HEK293 (cell line): ENCODE measurements around the gene DENND11.

Source experiments
- CTCF ChIA-PET: fragments of 350-600 bp; formaldehyde crosslinking; extraction: SDS; loops from one replicate; lab custom pipeline; 2021; ENCODE audit warnings: antibody characterized with exemption; lab: Yijun Ruan, JAX
- POLR2A ChIA-PET: fragments of 300-600 bp; formaldehyde crosslinking; extraction: SDS; loops from one replicate; lab custom pipeline; 2020; ENCODE audit warnings: antibody characterized with exemption, inconsistent platforms; lab: Yijun Ruan, JAX
- H3K27ac ChIP-seq: fragments of 200-500 bp; sonication (Bioruptor generic); 2 replicates; pipeline ENCODE4 v1.5.1; 2014; ENCODE audit warnings: low read depth, low read length, control low read depth, inconsistent platforms; ENCODE audit errors: extremely low read depth
- H3K36me3 ChIP-seq, 2 experiments: fragments of 200-500 bp in 1 of 2; sonication (Bioruptor generic) in 1 of 2; 1 replicate in 1 of 2; 2 replicates in 1 of 2; pipeline ENCODE4 v1.5.1; 2014 to 2017; ENCODE audit warnings: inconsistent platforms in 2 of 2, low read length in 2 of 2; ENCODE audit not compliant: control insufficient read depth in 2 of 2, insufficient read depth in 1 of 2
- H3K4me1 ChIP-seq: fragments of 200-500 bp; sonication (Bioruptor generic); 2 replicates; pipeline ENCODE4 v1.5.1; 2014; ENCODE audit warnings: mild to moderate bottlenecking, low read length, inconsistent platforms; ENCODE audit not compliant: control insufficient read depth, insufficient read depth
- H3K4me3 ChIP-seq: 2 replicates; pipeline ENCODE4 v1.5.1; 2011; ENCODE audit warnings: low read depth, mild to moderate bottlenecking, control low read depth, low read length, moderate library complexity
- H3K9me3 ChIP-seq: fragments of 200-500 bp; sonication (Bioruptor generic); 2 replicates; pipeline ENCODE4 v1.5.1; 2014; ENCODE audit warnings: low read depth, low read length, inconsistent platforms; ENCODE audit not compliant: control insufficient read depth, insufficient read depth
- EGR2 ChIP-seq: fragments of 450-650 bp; formaldehyde crosslinking; IDR thresholded peaks from 2 replicates; pipeline ENCODE4 v1.5.1; 2016; ENCODE audit warnings: low read depth, missing biosample characterization, missing genetic modification characterization
- PRDM1 ChIP-seq: fragments of 450-650 bp; formaldehyde crosslinking; IDR thresholded peaks from 2 replicates; pipeline ENCODE4; 2016; ENCODE audit warnings: missing biosample characterization, missing genetic modification characterization
- SCRT1 ChIP-seq: fragments of 450-650 bp; formaldehyde crosslinking; IDR thresholded peaks from 2 replicates; pipeline ENCODE4 v1.5.1; 2016; ENCODE audit warnings: missing biosample characterization, missing genetic modification characterization, borderline replicate concordance
- ZBTB17 ChIP-seq: fragments of 450-650 bp; formaldehyde crosslinking; IDR thresholded peaks from 2 replicates; pipeline ENCODE4 v1.5.1; 2016; ENCODE audit warnings: missing biosample characterization, missing genetic modification characterization
- ZFHX2 ChIP-seq: fragments of 450-650 bp; formaldehyde crosslinking; conservative IDR thresholded peaks from 2 replicates; pipeline ENCODE4 v1.5.1; 2016; ENCODE audit warnings: missing biosample characterization, missing genetic modification characterization
- ZNF121 ChIP-seq: fragments of 450-650 bp; formaldehyde crosslinking; IDR thresholded peaks from 2 replicates; pipeline ENCODE4 v1.5.1; 2016; ENCODE audit warnings: missing biosample characterization, missing genetic modification characterization
- ZNF366 ChIP-seq: fragments of 450-650 bp; formaldehyde crosslinking; conservative IDR thresholded peaks from 2 replicates; pipeline ENCODE4 v1.5.1; 2016; ENCODE audit warnings: missing biosample characterization, missing genetic modification characterization
- ZNF837 ChIP-seq: fragments of 450-650 bp; formaldehyde crosslinking; IDR thresholded peaks from 2 replicates; pipeline ENCODE4 v1.5.1; 2016; ENCODE audit warnings: missing biosample characterization, missing genetic modification characterization
- TF ChIP-seq, protein P1 (sequence below): fragments of 450-650 bp; formaldehyde crosslinking; IDR thresholded peaks from 2 replicates; pipeline ENCODE4 v1.5.1; 2017; ENCODE audit warnings: missing biosample characterization, missing genetic modification characterization
- TF ChIP-seq, protein P2 (sequence below): fragments of 450-650 bp; formaldehyde crosslinking; IDR thresholded peaks from 2 replicates; pipeline ENCODE4 v1.5.1; 2017; ENCODE audit warnings: missing biosample characterization, missing genetic modification characterization
- TF ChIP-seq, protein P3 (sequence below): fragments of 450-650 bp; formaldehyde crosslinking; IDR thresholded peaks from 2 replicates; pipeline ENCODE4 v1.5.1; 2016; ENCODE audit warnings: missing biosample characterization, missing genetic modification characterization
- TF ChIP-seq, protein P4 (sequence below): fragments of 450-650 bp; formaldehyde crosslinking; IDR thresholded peaks from 2 replicates; pipeline ENCODE4 v1.5.1; 2016; ENCODE audit warnings: missing biosample characterization, missing genetic modification characterization
- TF ChIP-seq, protein P5 (sequence below): fragments of 450-650 bp; IDR thresholded peaks from 2 replicates; pipeline ENCODE4 v1.5.1; 2018; ENCODE audit warnings: missing biosample characterization, mild to moderate bottlenecking, missing genetic modification characterization
- TF ChIP-seq, protein P6 (sequence below): fragments of 450-650 bp; formaldehyde crosslinking; IDR thresholded peaks from 2 replicates; pipeline ENCODE4 v1.5.1; 2017; ENCODE audit warnings: missing biosample characterization, missing genetic modification characterization

DENND11 gene

DNA sequence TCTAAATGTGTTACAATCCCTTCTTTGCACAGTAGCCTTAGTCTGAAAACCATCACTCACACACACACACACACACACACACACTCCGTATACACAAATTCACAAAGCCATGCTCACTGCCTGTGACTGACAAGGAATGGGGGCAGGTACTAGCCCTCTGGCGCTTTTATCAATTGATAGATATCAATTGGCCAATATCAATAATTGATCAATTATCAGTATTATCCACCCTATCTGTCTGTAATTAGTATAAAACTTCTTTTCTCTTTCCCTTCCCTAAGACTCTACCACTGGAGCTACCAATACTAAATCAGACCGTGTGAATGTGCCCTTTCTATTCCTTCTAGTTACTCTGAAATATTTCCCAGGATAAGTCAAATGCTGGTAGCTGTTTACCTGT lies 2.1 kb downstream of the DENND11 start:
- no peak for TF ChIP-seq SCRT1 (tag by site-specific recombination)
- TF ChIP-seq, protein P1, sequence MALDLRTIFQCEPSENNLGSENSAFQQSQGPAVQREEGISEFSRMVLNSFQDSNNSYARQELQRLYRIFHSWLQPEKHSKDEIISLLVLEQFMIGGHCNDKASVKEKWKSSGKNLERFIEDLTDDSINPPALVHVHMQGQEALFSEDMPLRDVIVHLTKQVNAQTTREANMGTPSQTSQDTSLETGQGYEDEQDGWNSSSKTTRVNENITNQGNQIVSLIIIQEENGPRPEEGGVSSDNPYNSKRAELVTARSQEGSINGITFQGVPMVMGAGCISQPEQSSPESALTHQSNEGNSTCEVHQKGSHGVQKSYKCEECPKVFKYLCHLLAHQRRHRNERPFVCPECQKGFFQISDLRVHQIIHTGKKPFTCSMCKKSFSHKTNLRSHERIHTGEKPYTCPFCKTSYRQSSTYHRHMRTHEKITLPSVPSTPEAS (tag by site-specific recombination), result 0 out of 2 replicates have a peak, but pooled peaks have one; percentile 12
- H3K4me3 ChIP-seq, result no peak overlapping the region
- CTCF ChIA-PET, result no interaction called here
- no peaks in the 10 kb centered on the region for H3K9me3 ChIP-seq
- POLR2A ChIA-PET, result interaction anchor here (1.3 kb wide), 1 partner anchor 10 kb away, joined by 5 read pairs; no protein-coding TSS in a partner anchor
- H3K4me1 ChIP-seq, result peaks cover 8% of the 10 kb centered on the region
- no peaks in the 10 kb centered on the region for H3K36me3 ChIP-seq
- H3K27ac ChIP-seq, result no peak overlapping the region

DNA sequence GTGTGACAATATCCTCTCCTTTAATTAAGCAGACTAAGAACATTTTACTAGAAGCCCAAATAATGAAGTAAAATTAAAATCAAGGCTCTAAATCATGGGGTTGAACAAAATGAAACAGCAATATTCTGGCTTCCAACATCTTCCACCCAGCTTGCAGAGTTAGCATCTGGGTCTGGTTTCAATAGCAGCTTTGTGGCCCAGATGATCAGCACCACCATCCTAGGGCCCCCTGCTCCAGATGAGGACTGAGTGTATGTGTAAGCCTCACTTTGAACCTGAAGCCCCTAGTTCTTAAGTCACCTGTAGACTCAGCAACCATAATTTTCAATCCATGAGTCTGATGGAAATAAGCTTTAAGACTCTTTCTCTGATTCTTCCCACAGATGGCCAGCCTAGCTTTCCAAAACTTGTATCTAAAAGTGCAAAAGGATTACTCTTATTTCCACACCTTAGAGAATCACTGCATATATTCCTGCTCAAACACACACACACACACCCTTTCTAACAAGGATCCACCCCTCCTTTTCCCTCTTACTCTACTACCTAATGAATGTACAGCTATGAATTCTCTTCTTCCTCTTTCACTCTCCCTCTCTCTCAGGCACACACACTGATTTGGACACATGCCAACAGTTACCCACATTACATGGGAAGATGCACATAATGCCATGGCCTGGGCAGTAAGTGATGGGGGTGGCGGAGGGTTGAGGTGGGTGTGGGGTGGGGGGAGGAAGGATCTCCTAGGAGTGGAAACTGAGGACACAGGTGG lies 3.5 kb downstream of the DENND11 start:
- Histone ChIP-seq H3K4me3 (no peak overlapping the region), H3K36me3 (no peaks in the 10 kb centered on the region), H3K9me3 (no peaks in the 10 kb centered on the region), H3K27ac (no peak overlapping the region)
- POLR2A ChIA-PET, result interaction anchor here (0.7 kb wide), 1 partner anchor 40 kb away, joined by 3 read pairs; the partner anchor contains the start of gene SSBP1
- CTCF ChIA-PET, result interaction anchor here (1.4 kb wide), 1 partner anchor 50 kb away, joined by 3 read pairs; no protein-coding TSS in a partner anchor
- TF ChIP-seq ZBTB17 (tag by site-specific recombination), result peak; percentile 61
- TF ChIP-seq, protein P1 (tag by site-specific recombination), result peak; percentile 51; the same call in 1 of the 2 replicates
- peak; percentile 55 for TF ChIP-seq ZFHX2 (tag by site-specific recombination)
- peak; percentile 65 for TF ChIP-seq ZNF366 (tag by site-specific recombination)
- peak; percentile 52 for TF ChIP-seq EGR2 (tag by site-specific recombination)
- no peak for TF ChIP-seq ZNF837 (tag by site-specific recombination)
- TF ChIP-seq, protein P2, sequence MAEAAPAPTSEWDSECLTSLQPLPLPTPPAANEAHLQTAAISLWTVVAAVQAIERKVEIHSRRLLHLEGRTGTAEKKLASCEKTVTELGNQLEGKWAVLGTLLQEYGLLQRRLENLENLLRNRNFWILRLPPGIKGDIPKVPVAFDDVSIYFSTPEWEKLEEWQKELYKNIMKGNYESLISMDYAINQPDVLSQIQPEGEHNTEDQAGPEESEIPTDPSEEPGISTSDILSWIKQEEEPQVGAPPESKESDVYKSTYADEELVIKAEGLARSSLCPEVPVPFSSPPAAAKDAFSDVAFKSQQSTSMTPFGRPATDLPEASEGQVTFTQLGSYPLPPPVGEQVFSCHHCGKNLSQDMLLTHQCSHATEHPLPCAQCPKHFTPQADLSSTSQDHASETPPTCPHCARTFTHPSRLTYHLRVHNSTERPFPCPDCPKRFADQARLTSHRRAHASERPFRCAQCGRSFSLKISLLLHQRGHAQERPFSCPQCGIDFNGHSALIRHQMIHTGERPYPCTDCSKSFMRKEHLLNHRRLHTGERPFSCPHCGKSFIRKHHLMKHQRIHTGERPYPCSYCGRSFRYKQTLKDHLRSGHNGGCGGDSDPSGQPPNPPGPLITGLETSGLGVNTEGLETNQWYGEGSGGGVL, result peak; percentile 42; the same call in 1 of the 2 replicates
- TF ChIP-seq, protein P3, sequence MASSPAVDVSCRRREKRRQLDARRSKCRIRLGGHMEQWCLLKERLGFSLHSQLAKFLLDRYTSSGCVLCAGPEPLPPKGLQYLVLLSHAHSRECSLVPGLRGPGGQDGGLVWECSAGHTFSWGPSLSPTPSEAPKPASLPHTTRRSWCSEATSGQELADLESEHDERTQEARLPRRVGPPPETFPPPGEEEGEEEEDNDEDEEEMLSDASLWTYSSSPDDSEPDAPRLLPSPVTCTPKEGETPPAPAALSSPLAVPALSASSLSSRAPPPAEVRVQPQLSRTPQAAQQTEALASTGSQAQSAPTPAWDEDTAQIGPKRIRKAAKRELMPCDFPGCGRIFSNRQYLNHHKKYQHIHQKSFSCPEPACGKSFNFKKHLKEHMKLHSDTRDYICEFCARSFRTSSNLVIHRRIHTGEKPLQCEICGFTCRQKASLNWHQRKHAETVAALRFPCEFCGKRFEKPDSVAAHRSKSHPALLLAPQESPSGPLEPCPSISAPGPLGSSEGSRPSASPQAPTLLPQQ (tag by site-specific recombination), result no peak
- TF ChIP-seq PRDM1 (tag by site-specific recombination), result peak; percentile 95
- TF ChIP-seq, all 188 proteins: peak for 7
- peaks cover 8% of the 10 kb centered on the region for H3K4me1 ChIP-seq

DNA sequence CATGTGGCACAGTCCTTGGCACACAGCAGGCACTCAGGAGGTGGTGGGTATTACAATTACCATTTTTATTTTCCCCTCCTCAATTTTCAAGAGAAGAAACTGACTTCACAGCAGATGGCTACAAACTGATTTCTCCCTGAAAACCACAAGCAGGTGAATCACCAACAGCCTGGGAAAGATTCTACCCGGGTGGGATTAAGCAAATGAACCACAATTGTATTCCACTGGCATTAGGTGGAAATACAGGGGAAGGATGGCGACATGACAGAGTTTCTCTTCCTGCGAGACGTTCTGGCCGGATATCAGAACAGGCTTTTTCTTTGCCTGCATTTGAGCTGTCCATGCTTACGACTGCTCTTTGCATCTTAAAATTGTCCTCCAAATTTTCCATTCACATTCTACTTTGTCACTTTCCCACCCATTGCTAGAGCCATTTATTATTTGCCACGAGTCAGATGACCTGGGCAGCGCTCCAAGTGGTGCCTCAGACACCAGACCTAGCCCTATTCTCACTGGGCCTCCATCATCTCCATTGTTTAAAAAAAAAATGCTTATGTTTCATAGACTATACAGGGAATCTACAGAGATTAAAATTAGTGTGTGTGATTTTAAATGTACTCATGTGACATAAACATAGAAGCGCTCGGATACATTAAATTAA lies 4.6 kb downstream of the DENND11 start:
- CTCF ChIA-PET, result no interaction called here
- no peak overlapping the region for H3K27ac ChIP-seq
- POLR2A ChIA-PET, result interaction anchor here (0.7 kb wide), 1 partner anchor 41 kb away, joined by 3 read pairs; the partner anchor contains the start of gene SSBP1
- peaks cover 8% of the 10 kb centered on the region for H3K4me1 ChIP-seq
- no peaks in the 10 kb centered on the region for H3K9me3 ChIP-seq
- H3K4me3 ChIP-seq, result no peak overlapping the region
- TF ChIP-seq, protein P4, sequence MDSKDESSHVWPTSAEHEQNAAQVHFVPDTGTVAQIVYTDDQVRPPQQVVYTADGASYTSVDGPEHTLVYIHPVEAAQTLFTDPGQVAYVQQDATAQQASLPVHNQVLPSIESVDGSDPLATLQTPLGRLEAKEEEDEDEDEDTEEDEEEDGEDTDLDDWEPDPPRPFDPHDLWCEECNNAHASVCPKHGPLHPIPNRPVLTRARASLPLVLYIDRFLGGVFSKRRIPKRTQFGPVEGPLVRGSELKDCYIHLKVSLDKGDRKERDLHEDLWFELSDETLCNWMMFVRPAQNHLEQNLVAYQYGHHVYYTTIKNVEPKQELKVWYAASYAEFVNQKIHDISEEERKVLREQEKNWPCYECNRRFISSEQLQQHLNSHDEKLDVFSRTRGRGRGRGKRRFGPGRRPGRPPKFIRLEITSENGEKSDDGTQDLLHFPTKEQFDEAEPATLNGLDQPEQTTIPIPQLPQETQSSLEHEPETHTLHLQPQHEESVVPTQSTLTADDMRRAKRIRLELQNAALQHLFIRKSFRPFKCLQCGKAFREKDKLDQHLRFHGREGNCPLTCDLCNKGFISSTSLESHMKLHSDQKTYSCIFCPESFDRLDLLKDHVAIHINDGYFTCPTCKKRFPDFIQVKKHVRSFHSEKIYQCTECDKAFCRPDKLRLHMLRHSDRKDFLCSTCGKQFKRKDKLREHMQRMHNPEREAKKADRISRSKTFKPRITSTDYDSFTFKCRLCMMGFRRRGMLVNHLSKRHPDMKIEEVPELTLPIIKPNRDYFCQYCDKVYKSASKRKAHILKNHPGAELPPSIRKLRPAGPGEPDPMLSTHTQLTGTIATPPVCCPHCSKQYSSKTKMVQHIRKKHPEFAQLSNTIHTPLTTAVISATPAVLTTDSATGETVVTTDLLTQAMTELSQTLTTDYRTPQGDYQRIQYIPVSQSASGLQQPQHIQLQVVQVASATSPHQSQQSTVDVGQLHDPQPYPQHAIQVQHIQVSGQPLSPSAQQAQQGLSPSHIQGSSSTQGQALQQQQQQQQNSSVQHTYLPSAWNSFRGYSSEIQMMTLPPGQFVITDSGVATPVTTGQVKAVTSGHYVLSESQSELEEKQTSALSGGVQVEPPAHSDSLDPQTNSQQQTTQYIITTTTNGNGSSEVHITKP (tag by site-specific recombination), result 0 out of 2 replicates have a peak, but pooled peaks have one; percentile 9
- TF ChIP-seq, protein P5, sequence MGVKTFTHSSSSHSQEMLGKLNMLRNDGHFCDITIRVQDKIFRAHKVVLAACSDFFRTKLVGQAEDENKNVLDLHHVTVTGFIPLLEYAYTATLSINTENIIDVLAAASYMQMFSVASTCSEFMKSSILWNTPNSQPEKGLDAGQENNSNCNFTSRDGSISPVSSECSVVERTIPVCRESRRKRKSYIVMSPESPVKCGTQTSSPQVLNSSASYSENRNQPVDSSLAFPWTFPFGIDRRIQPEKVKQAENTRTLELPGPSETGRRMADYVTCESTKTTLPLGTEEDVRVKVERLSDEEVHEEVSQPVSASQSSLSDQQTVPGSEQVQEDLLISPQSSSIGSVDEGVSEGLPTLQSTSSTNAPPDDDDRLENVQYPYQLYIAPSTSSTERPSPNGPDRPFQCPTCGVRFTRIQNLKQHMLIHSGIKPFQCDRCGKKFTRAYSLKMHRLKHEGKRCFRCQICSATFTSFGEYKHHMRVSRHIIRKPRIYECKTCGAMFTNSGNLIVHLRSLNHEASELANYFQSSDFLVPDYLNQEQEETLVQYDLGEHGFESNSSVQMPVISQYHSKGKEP, result no peak
- TF ChIP-seq ZNF121, result no peak
- TF ChIP-seq, protein P6, sequence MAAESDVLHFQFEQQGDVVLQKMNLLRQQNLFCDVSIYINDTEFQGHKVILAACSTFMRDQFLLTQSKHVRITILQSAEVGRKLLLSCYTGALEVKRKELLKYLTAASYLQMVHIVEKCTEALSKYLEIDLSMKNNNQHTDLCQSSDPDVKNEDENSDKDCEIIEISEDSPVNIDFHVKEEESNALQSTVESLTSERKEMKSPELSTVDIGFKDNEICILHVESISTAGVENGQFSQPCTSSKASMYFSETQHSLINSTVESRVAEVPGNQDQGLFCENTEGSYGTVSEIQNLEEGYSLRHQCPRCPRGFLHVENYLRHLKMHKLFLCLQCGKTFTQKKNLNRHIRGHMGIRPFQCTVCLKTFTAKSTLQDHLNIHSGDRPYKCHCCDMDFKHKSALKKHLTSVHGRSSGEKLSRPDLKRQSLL (tag by site-specific recombination), result peak; percentile 79
- TF ChIP-seq, all 188 proteins: peak for 2
- no peaks in the 10 kb centered on the region for H3K36me3 ChIP-seq
